ENCODE data around the gene XCL2.

XCL2 gene

DNA sequence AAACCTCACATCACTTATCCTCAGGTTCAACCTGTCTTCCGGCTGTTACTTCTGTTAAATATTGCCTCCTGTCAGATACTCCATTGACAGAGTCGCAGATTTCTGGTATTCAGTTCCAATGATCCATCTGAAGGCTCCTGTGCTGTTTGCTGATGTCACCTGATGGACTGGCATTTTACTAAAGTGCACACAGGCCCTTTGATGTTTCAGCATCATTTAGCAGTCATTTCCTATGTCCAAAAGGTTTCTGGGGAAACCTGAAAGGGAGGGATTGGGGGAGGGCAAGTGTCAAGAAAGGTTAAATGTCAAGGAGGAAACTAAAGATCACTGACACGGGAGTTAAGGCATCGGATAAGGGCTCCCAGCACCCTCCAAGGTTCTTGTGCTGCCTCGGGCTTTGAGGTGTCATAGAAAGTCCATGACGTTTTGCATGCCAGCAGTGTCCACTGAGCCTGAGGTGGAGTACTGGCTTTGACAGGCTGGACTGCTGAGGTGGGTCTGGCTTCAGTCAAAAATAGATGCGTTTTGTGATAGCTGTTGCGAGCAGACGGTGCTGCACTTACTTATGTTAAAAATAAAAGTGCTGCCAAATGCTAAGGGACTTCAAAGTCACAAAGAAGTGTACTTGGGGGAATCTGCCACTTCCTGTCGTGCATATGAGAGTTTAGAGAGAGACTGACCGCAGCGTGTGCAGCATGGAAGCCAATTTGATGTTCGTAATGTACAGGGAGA is 30.8 kb downstream of the XCL2 start:
- DNase-seq, result no peak

DNA sequence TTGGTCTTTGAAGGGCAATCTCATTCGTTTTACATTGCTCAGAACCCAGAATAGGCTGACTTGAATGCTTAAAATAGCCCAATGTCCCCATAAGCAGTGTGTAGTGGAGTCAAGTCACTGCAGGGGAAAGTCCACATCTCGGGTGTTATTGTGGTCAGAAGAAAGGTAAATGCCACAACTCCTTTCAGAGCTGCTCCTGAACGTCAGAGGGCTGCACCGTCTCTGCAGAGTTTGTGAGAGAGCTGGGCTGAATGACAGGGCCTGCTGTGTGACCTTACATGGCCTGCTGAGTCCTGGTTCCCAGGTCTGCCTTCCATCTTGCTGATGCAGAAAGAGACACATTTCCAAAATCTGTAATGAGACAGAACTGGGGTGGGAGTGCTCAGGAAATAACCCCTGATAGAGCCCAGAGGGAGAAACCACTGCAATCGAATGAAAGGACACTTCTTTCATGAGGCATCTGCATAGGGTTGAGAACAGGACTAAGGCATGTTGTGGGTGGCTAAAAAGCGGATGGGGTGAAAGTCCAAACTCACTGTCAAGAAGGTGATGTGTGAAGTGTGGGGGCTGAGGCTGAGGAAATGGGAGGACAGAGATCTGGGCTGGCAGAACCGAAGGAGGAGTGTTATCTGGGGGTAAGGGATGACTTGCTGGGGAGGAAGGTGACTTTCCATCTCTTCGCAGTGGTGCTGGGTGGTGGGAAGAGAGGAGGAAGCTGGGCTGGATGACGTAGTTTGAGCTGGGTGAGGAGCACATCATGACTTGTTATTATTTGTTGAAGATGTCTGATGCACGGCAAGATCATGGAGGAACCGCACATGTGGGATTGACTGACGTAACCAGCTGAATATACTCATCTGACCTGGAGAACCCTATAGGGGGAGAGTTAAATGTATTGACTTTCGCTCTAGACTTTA is 33.7 kb downstream of the XCL2 start:
- no peak for DNase-seq

GRCh38 chr1:168509210-168509609 is 34.6 kb downstream of the XCL2 start:
- no peak for DNase-seq

DNA sequence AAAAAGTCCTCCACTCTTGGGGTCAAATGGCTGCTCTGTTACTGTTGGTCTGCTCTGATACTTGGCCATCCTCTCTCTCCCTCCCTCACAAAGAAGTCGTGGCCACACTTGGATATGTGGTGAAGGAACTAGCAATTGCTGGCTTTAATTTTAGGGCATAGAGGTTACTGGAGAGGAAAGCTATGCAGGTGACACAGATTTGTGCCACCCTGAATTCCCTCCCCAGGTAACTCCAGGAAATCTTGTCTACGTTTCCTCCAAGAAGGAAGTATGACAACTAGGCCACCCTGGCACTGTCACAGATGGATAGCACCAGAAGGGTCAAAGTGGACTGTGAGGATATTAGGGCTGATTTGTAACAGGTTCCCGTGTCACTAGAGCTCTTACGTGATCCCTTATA is 36.0 kb downstream of the XCL2 start:
- DNase-seq, result no peak

DNA sequence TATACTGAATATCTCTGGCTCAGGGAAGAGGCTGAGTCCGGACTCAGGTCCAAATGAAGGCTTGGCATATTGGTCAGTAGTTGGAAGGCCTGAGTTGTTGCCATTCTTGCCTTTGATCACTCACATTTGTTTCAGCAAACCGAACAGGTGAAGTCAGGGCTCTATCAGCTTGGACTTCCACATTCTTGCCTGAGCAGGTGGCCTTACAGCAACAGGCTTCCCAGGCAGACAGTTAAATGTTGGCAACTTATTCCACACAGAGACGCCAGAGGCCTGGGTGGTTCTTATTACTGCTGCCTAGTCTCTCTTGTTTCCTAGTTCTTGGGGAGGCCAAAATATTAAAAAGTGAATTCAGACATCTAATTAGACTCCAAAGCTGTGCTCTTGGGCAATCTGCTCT is 36.6 kb downstream of the XCL2 start:
- no peak for DNase-seq

DNA sequence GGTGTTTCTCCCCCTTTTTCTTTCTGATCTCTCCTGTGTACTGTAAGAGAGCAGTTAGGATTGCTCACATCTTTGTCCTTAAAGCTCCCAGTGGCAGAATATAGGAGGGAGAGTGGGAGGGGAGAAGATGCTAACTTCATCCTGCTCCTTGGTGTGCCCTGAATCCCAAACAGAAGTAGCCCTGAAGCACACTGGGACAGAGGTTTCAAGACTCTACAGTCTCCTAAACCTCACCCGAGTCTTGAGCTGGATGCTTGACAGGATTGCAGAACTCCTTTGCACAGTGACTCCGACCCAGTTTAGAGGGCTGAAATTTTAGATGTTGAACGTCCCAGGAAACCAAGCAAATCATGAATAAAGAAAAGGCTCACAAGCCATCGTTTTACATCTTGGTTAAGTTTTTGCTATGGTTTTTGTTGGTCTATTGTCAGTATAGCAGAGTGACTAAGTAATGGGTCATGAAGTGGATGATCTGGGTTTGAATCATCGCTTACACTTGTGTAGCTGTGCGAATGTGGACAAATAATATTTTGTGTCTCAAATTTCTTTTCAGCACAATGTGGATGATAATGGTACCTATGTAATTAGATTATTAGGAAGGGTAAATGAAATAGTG is 37.5 kb downstream of the XCL2 start:
- no peak for DNase-seq

DNA sequence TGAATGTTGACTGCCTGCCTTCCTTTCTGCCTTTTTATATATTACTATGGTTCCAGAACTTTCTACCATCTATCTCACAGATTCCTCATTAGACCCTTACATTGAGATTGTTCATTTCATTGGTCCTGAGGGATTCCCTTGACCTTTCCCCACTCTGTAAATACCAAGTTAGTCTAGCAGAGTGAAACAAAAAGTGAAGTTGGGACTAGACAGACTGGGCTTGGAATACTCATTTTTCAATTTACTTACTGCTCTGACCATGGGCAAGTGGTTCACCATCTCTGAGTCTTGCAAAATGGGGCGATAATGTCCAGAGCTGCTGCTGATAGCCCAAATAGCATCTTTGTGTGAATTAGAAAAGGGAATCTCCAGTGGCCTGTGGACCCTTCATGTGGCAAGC is 38.8 kb downstream of the XCL2 start:
- DNase-seq, result no peak

- no peak for DNase-seq
These were observed 39.5 kb downstream of the XCL2 start for GRCh38 chr1:168504064-168504837.

GRCh38 chr1:168499688-168500049 is 44.1 kb downstream of the XCL2 start:
- DNase-seq, result no peak

DNA sequence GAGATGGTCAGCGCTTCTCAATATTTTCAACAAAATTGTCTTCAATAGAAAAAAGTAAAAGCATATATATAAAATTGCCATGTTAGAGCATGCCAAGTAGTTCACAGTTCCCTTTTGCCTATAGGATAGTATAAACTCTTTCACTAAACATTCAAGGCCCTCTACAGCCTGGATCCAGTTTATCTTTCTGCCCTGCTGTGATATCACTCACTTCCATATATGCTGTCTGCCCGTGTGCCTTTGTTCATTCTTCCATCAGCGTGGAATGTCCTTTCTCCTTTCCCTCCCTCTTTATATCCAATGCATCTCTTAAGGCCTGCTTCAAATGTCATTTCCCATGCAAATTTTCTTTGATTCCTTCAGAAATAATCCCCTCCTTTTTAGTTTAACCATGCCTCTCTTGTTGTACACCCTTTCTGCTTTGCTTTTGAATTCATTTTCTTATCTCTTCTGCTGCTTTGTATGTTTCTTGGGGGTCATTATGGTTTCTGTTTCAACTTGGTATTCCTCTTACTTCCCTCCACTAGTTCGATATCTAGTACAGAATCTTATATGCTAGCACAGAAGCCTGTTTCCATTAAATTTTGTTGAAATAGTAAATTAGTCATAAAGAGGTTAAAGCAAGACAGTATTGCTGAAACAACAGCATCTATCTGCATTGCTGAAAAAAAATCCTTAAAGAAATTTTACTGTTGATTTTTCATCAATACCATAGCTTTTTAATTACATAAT is 44.7 kb downstream of the XCL2 start:
- DNase-seq, result no peak

- no peak for DNase-seq
These were observed 45.6 kb downstream of the XCL2 start for GRCh38 chr1:168498159-168498631.

- no peak for DNase-seq
These were observed 46.3 kb downstream of the XCL2 start for GRCh38 chr1:168497376-168497950.

DNA sequence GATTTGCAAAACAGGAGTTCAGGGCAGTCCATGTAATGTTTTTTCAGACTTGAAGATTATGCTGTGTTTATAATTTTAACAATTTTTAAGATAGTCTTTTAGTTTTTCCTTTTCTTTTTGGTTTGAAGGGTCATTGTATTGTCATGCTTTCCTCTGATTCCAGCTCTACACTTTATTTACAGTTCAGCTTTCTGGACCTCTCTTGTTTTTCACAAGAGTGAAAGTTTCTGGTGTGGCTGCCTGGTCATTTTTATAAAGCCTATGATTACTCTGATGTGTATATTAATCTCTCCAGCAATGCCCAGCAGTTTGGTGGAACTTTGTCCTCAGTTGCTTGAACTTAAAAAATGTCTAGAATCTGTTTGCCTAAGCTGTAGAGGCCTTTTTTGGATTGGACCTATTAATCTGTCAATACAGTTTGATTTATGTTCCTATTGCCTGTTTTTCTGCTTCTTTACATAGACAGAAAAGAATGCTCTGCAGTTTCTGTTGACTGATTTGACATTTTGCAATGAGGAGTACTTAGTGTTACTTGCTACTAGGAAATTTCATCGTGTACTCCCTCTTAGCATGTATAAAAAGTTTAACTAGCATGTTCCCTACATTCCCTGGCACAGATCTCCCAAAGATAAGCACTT is 52.2 kb downstream of the XCL2 start:
- no peak for DNase-seq

All from stimulated activated CD4-positive, alpha-beta T cell treated with anti-CD3 and anti-CD28 coated beads, Interleukin-4, amount 100 ng/mL, for 4 hours (primary cell).